Measurements from ENCODE around the gene C1orf115. TPM values are rescaled to one million over a fixed set of nuclear protein-coding genes. Genes with fewer than 3 reads are reported as not detected.
A peak's percentile ranks its signal among the peaks of the same experiment; 100 is the strongest.

The C1orf115 gene
- total RNA-seq, 6 donors from 2014 or later = 12.6 to 33.0 (median 30.0) TPM

GRCh38 chr1:220741349-220741748, 51.2 kb downstream of the C1orf115 start:
- no peak overlapping the region for H3K4me3 ChIP-seq
- H3K27me3 ChIP-seq = no peaks in the 10 kb centered on the region
- ATAC-seq (ENCODE audit: low FRiP score in 2 of 2) = no peak
- no peaks in the 10 kb centered on the region for H3K36me3 ChIP-seq
- H3K27ac ChIP-seq = no peak overlapping the region
- TF ChIP-seq CTCF (IDR thresholded peaks at IDR 0.05) (no peak), POLR2A (IDR thresholded peaks at IDR 0.05) (no peak), POLR2AphosphoS5 (IDR thresholded peaks at IDR 0.05) (no peak), EP300 (IDR thresholded peaks at IDR 0.05) (no peak)
- H3K9me3 ChIP-seq = no peaks in the 10 kb centered on the region
- H3K4me1 ChIP-seq = no peaks in the 10 kb centered on the region
- 77 to 91% methylated on average over 2 of the region's 2 CpGs for WGBS, 2 donors
- DNase-seq = no peak

DNA sequence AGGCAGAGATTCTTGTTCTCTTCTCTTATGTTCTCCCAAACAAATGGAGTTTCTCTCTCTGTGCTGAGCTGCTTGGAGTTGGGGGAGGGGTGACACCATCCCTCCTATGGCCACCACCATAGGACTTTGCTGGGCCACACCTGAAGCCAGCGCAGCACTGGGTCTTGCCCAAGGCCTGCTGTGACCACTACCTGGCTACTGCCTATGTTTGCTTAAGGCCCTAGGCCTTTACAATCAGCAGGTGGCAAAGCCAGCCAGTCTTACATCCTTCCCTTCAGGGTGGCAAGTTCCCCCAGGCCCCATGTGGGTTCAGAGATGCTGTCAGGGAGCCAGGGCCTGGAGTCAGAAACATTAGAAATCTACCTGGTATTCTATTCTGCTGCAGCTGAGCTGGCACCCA, 51.7 kb downstream of the C1orf115 start:
- ATAC-seq (ENCODE audit: low FRiP score in 2 of 2) (no peak), DNase-seq (no peak)
- Histone ChIP-seq H3K4me3 (no peak overlapping the region), H3K27me3 (no peaks in the 10 kb centered on the region), H3K4me1 (no peaks in the 10 kb centered on the region), H3K9me3 (no peaks in the 10 kb centered on the region), H3K27ac (no peak overlapping the region), H3K36me3 (no peaks in the 10 kb centered on the region)
- WGBS, 2 donors = 82 to 100% methylated on average over 1 of the region's 1 CpG
- TF ChIP-seq POLR2A (IDR thresholded peaks at IDR 0.05) (no peak), CTCF (IDR thresholded peaks at IDR 0.05) (no peak), POLR2AphosphoS5 (IDR thresholded peaks at IDR 0.05) (no peak), EP300 (IDR thresholded peaks at IDR 0.05) (no peak)

- H3K9me3 ChIP-seq = no peaks in the 10 kb centered on the region
- no peak for TF ChIP-seq POLR2AphosphoS5 (IDR thresholded peaks at IDR 0.05)
- no peak for TF ChIP-seq EP300 (IDR thresholded peaks at IDR 0.05)
- no peak for TF ChIP-seq CTCF (IDR thresholded peaks at IDR 0.05)
- TF ChIP-seq POLR2A (IDR thresholded peaks at IDR 0.05) = no peak
- ATAC-seq (ENCODE audit: low FRiP score in 2 of 2) = no peak
- 85 to 89% methylated on average over 3 of the region's 3 CpGs for WGBS, 2 donors
- no peak overlapping the region for H3K27ac ChIP-seq
- peaks cover 2 to 4% (median 3%) of the 10 kb centered on the region in 4 donors for H3K4me1 ChIP-seq
- no peaks in the 10 kb centered on the region for H3K36me3 ChIP-seq
- no peak for DNase-seq
- H3K4me3 ChIP-seq = no peak overlapping the region
- no peaks in the 10 kb centered on the region for H3K27me3 ChIP-seq
Measured at GRCh38 chr1:220742520-220742919, 52.4 kb downstream of the C1orf115 start.

- WGBS, 2 donors = 88 to 92% methylated on average over 3 of the region's 3 CpGs
- Histone ChIP-seq H3K4me1 (peaks cover 12 to 25% (median 24%) of the 10 kb centered on the region in 4 donors), H3K27me3 (no peaks in the 10 kb centered on the region), H3K27ac (peak overlapping the region in 1 of 4 donors; percentile 97), H3K36me3 (no peaks in the 10 kb centered on the region), H3K9me3 (peaks cover 0 to 3% (median 0%) of the 10 kb centered on the region in 4 donors), H3K4me3 (no peak overlapping the region)
- ATAC-seq (ENCODE audit: low FRiP score in 2 of 2) = no peak
- DNase-seq = no peak
- TF ChIP-seq POLR2AphosphoS5 (IDR thresholded peaks at IDR 0.05) = no peak
Measured at GRCh38 chr1:220746851-220747250, 56.7 kb downstream of the C1orf115 start.

GRCh38 chr1:220747437-220748088, 57.4 kb downstream of the C1orf115 start:
- Histone ChIP-seq H3K4me3 (peak overlapping the region; percentile 49 to 91 (median 86)), H3K27ac (peak overlapping the region; percentile 82 to 97 (median 91)), H3K9me3 (peaks cover 0 to 3% (median 0%) of the 10 kb centered on the region in 4 donors), H3K27me3 (no peaks in the 10 kb centered on the region), H3K36me3 (no peaks in the 10 kb centered on the region), H3K4me1 (peaks cover 19 to 29% (median 24%) of the 10 kb centered on the region in 4 donors)
- 24 to 27% methylated on average over 16 to 18 of the region's 18 CpGs for WGBS, 2 donors
- ATAC-seq (ENCODE audit: low FRiP score in 2 of 2) = peak in 1 of 2 donors; percentile 39
- TF ChIP-seq POLR2AphosphoS5 (IDR thresholded peaks at IDR 0.05) (no peak), POLR2A (IDR thresholded peaks at IDR 0.05) (no peak), CTCF (IDR thresholded peaks at IDR 0.05) (no peak), EP300 (IDR thresholded peaks at IDR 0.05) (no peak)
- DNase-seq = no peak

Data from upper lobe of left lung (tissue), 6 donors.